Uterus (tissue), 2 donors: Measurements from ENCODE around the gene HOXA9.
A peak's percentile ranks its signal among the peaks of the same experiment; 100 is the strongest.

Experiments used
- CTCF ChIP-seq, 4 experiments: fragments of 200-600 bp in 2 of 4; fragments of 450-650 bp in 2 of 4; sonication (generic) in 2 of 4; IDR thresholded peaks; one replicate each; pipeline ENCODE4 v1.5.1; 2016 to 2019; ENCODE audit warnings: antibody characterized with exemption in 4 of 4, mild to moderate bottlenecking in 2 of 4, moderate library complexity in 1 of 4
- POLR2A ChIP-seq, 2 donors: fragments of 450-650 bp; IDR thresholded peaks; one replicate each; pipeline ENCODE4 v1.6.1; 2016; ENCODE audit warnings: antibody characterized with exemption in 2 of 2, mild to moderate bottlenecking in 1 of 2, moderate library complexity in 1 of 2

- TF ChIP-seq CTCF (IDR thresholded peaks at IDR 0.05) (no peak), POLR2A (IDR thresholded peaks at IDR 0.05) (peak in 1 of 2 donors; percentile 24)
Observed at GRCh38 chr7:27191833-27192545, 26.7 kb upstream of the HOXA9 start.
